Nephron (organoid): ENCODE data around the gene C8A.

Source experiments
- H3K27ac Mint-ChIP-seq, 3 experiments: 2 replicates each; pipeline ENCODE4 v1.8.0; 2020; ENCODE audit warnings: mixed read lengths in 3 of 3, mild to moderate bottlenecking in 2 of 3, moderate library complexity in 1 of 3
- H3K27me3 Mint-ChIP-seq: 2 replicates; pipeline ENCODE4 v1.8.0; 2021; ENCODE audit warnings: low read depth, mild to moderate bottlenecking, moderate library complexity, mixed read lengths
- H3K36me3 Mint-ChIP-seq: 2 replicates; pipeline ENCODE4 v1.8.0; 2020; ENCODE audit warnings: low read depth, mixed read lengths
- H3K4me1 Mint-ChIP-seq: 2 replicates; pipeline ENCODE4 v1.8.0; 2020; ENCODE audit warnings: mixed read lengths
- H3K4me3 Mint-ChIP-seq, 3 experiments: 2 replicates each; pipeline ENCODE4 v1.8.0; 2020; ENCODE audit warnings: mild to moderate bottlenecking in 3 of 3, mixed read lengths in 3 of 3, moderate library complexity in 2 of 3
- H3K9me3 Mint-ChIP-seq: 2 replicates; pipeline ENCODE4 v1.8.0; 2020; ENCODE audit warnings: mixed read lengths
- TF ChIP-seq, protein P1 (sequence below), 3 experiments: fragments of 200-600 bp; sonication (generic); IDR thresholded peaks; one replicate each; pipeline ENCODE4 v1.5.0; 2021; ENCODE audit warnings: antibody characterized with exemption in 3 of 3; ENCODE audit not compliant: unreplicated experiment in 3 of 3

The C8A gene

DNA sequence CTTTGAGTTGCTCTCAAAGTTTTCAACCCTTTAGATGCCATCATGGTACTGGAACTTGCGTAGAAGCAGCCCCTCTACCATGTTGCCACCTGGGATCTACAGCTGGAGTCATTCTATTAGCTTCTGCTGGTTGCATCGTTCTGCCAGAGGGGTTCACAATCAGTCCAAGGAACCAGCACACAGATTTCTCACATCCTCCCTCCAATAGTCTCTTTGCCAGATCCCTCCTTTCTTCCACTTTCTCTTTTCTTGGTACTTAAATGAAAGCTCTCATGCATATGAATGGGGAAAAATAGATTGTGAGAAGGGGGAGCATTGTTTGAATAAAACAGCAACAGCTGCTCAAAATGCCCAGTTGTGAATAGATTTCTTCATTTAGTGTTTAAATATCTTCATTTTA, 4.2 kb upstream of the C8A start:
- TF ChIP-seq, protein P1, sequence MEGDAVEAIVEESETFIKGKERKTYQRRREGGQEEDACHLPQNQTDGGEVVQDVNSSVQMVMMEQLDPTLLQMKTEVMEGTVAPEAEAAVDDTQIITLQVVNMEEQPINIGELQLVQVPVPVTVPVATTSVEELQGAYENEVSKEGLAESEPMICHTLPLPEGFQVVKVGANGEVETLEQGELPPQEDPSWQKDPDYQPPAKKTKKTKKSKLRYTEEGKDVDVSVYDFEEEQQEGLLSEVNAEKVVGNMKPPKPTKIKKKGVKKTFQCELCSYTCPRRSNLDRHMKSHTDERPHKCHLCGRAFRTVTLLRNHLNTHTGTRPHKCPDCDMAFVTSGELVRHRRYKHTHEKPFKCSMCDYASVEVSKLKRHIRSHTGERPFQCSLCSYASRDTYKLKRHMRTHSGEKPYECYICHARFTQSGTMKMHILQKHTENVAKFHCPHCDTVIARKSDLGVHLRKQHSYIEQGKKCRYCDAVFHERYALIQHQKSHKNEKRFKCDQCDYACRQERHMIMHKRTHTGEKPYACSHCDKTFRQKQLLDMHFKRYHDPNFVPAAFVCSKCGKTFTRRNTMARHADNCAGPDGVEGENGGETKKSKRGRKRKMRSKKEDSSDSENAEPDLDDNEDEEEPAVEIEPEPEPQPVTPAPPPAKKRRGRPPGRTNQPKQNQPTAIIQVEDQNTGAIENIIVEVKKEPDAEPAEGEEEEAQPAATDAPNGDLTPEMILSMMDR (IDR thresholded peaks at IDR 0.05; ENCODE audit: unreplicated experiment in 3 of 3), result no peak
- no peaks in the 10 kb centered on the region for H3K9me3 Mint-ChIP-seq
- H3K4me3 Mint-ChIP-seq, result no peak overlapping the region
- H3K36me3 Mint-ChIP-seq, result no peaks in the 10 kb centered on the region
- no peaks in the 10 kb centered on the region for H3K4me1 Mint-ChIP-seq
- H3K27me3 Mint-ChIP-seq, result peaks cover 55% of the 10 kb centered on the region
- H3K27ac Mint-ChIP-seq, result no peak overlapping the region

DNA sequence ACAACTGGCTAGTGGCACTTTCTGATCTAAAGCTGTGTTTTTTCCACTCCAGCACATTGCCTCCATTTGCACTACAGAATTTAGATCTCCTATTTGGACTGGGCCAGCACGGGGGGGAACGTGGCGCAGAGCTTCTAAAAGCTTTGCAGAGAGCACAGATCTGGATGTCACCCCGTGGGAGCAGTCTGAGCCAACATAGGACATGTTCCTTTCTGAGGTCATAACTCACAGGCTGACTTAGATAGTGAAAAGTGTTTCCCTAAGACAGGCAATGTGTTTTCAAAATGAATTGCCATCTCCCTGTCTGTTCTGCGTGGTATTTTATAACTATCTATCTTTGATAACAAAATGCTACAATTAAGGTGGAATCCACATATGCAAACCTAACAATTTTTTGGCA, 3.7 kb upstream of the C8A start:
- peaks cover 56% of the 10 kb centered on the region for H3K27me3 Mint-ChIP-seq
- no peaks in the 10 kb centered on the region for H3K9me3 Mint-ChIP-seq
- no peaks in the 10 kb centered on the region for H3K36me3 Mint-ChIP-seq
- TF ChIP-seq, protein P1 (IDR thresholded peaks at IDR 0.05; ENCODE audit: unreplicated experiment in 3 of 3), result no peak
- no peak overlapping the region for H3K4me3 Mint-ChIP-seq
- H3K27ac Mint-ChIP-seq, result no peak overlapping the region
- H3K4me1 Mint-ChIP-seq, result no peaks in the 10 kb centered on the region

DNA sequence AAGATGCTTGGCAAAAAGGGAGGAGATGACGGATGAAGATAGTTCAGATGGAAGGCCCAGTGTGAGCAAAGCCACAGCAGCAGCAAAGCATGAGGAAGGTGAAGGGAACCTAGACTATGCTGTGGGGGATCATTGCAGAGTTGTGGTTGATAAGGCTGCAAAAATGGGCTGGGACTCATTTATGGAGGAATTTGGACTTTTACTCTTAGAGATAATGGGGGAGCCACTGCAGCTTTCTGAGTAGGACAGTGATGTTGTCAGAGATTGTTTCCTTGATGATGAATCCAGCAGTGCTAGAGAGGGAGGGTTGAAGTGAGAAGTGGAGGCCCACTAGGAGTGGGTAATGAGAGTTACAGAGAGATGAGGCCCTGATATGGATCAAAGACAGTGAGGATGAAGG, 2.1 kb upstream of the C8A start:
- no peaks in the 10 kb centered on the region for H3K4me1 Mint-ChIP-seq
- TF ChIP-seq, protein P1 (IDR thresholded peaks at IDR 0.05; ENCODE audit: unreplicated experiment in 3 of 3), result no peak
- no peaks in the 10 kb centered on the region for H3K9me3 Mint-ChIP-seq
- H3K27ac Mint-ChIP-seq, result no peak overlapping the region
- no peaks in the 10 kb centered on the region for H3K36me3 Mint-ChIP-seq
- peaks cover 56% of the 10 kb centered on the region for H3K27me3 Mint-ChIP-seq
- H3K4me3 Mint-ChIP-seq, result no peak overlapping the region

DNA sequence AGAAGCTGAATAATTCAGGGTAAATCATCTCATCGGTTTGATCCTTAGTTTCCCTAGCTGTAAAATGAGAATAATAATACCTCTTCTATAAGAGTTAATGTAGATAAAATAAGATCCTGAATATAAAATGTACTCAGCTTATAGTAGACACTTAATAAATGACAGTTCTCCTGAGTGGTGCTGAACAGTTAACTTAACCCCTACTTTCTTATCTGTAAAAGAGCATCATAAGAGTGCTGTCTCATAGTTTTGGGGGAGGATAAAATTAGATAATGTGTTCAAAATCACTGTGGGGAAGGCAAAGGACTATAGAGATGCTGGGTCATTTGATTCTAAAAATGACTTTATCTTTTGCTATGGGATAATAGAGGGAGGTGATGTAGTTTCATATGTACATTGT, 593 bp downstream of the C8A start:
- H3K4me3 Mint-ChIP-seq, result no peak overlapping the region
- no peaks in the 10 kb centered on the region for H3K36me3 Mint-ChIP-seq
- no peak overlapping the region for H3K27ac Mint-ChIP-seq
- H3K4me1 Mint-ChIP-seq, result no peaks in the 10 kb centered on the region
- TF ChIP-seq, protein P1 (IDR thresholded peaks at IDR 0.05; ENCODE audit: unreplicated experiment in 3 of 3), result no peak
- H3K9me3 Mint-ChIP-seq, result no peaks in the 10 kb centered on the region
- H3K27me3 Mint-ChIP-seq, result peaks cover 44% of the 10 kb centered on the region

DNA sequence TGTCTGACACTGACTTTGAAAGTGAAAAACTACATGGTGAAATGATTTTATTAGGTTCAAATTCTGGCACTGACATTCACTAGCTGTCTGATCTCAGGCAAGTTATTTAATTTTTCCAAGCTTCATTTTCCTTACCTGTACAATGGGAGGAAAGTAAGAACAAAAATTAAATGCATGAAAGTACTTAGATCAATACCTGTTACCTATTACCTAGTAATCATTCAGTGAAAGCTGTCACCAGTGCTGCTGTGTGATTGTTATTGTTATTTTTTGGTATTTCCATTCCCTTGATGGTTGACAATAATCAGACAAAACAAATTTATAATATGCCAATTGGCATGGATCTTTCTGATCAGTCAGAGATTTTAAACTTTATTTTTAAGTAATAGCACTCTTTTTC, 1.6 kb downstream of the C8A start:
- no peak overlapping the region for H3K4me3 Mint-ChIP-seq
- H3K36me3 Mint-ChIP-seq, result no peaks in the 10 kb centered on the region
- H3K9me3 Mint-ChIP-seq, result no peaks in the 10 kb centered on the region
- H3K27ac Mint-ChIP-seq, result no peak overlapping the region
- H3K4me1 Mint-ChIP-seq, result no peaks in the 10 kb centered on the region
- TF ChIP-seq, protein P1 (IDR thresholded peaks at IDR 0.05; ENCODE audit: unreplicated experiment in 3 of 3), result no peak
- H3K27me3 Mint-ChIP-seq, result peaks cover 46% of the 10 kb centered on the region

DNA sequence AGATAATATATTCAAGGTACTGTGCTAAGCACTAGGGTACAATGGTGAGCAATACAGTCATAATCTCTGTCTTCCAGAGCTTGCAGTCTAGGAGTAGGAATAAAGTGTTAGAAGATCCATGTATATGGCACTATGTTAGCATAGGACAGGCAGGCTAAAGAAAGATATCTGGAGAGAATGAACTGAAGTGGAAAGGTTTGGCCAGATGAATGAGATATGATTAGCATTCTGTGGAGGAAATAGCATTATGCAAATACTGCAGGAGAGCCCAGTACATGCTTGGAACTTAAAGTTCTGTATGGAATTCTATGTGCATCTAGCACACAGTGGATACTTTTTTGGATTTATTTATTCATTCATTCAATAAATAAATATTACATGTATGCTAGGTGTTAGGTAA, 4.7 kb downstream of the C8A start:
- Mint-ChIP-seq H3K9me3 (peaks cover 4% of the 10 kb centered on the region), H3K27me3 (peaks cover 33% of the 10 kb centered on the region), H3K4me3 (no peak overlapping the region), H3K36me3 (no peaks in the 10 kb centered on the region), H3K27ac (no peak overlapping the region), H3K4me1 (no peaks in the 10 kb centered on the region)
- TF ChIP-seq, protein P1 (IDR thresholded peaks at IDR 0.05; ENCODE audit: unreplicated experiment in 3 of 3), result no peak
